Tibial artery (tissue), 4 donors: ENCODE measurements around the gene POTED.
"Not testable (repeated sequence)": the region's sequence is repeated elsewhere in the genome, so short reads cannot be mapped to it uniquely, and the experiment has no call there.

Source experiments
- DNase-seq, 2 donors: peaks; one replicate each; pipeline ENCODE4 v3.0.0-alpha.2; 2019
- H3K27ac ChIP-seq, 2 donors: fragments of 200-600 bp; sonication (generic) in 1 of 2; 1 replicate in 1 of 2; 2 replicates in 1 of 2; pipeline ENCODE4 v1.5.1; 2018 to 2019; ENCODE audit warnings: mild to moderate bottlenecking in 1 of 2
- H3K27me3 ChIP-seq, 2 donors: fragments of 200-600 bp; sonication (generic) in 1 of 2; one replicate each; pipeline versions ENCODE4 v1.5.1 to v1.6.0; 2016 to 2019
- H3K36me3 ChIP-seq, 3 donors: fragments of 200-600 bp; sonication (generic) in 2 of 3; one replicate each; pipeline ENCODE4 v1.5.1; 2016 to 2019; ENCODE audit warnings: mild to moderate bottlenecking in 2 of 3
- H3K4me1 ChIP-seq, 4 donors: fragments of 200-600 bp; sonication (generic) in 2 of 4; 1 replicate in 3 of 4; 2 replicates in 1 of 4; pipeline ENCODE4 v1.5.1; 2016 to 2019
- H3K4me3 ChIP-seq, 2 donors: fragments of 200-600 bp; sonication (generic) in 1 of 2; 1 replicate in 1 of 2; 2 replicates in 1 of 2; pipeline ENCODE4 v1.5.1; 2018 to 2019; ENCODE audit warnings: mild to moderate bottlenecking in 2 of 2
- H3K9me3 ChIP-seq, 3 donors: fragments of 200-600 bp; sonication (generic) in 1 of 3; one replicate each; pipeline ENCODE4 v1.5.1; 2016 to 2019
- intact Hi-C: fragments of 100-400 bp; cut with DNase I; formaldehyde crosslinking; loops from one replicate; pipeline ENCODE4 v1.15.0; 2023; ENCODE audit warnings: low total_unique reads

The POTED gene

DNA sequence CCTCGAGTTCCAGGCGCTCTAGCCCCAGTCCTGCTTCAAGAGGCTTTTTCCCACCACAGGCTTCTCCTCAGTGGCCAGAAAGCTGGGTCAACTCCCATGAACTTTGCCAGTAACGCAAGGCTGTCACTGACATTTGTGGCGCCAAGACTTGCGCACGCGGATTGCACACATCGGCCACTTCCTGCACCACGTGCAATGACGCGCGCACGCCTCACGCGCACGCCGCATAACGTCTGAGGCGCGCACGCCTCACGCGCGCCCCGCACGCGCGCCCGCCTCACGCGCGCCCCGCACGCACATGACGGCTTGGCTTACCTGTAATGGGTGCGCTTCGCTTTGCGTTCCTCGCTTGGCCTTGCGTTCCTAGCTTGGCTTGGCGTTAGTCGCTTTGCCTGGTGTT lies at the start of gene POTED:
POTED (plus strand) TSS at position 301 of the 400 bp plus-strand sequence. CDS start 452 bp downstream, outside the sequence.
- H3K27me3 ChIP-seq, H3K4me3 ChIP-seq, H3K27ac ChIP-seq, H3K36me3 ChIP-seq, H3K4me1 ChIP-seq, DNase-seq, intact Hi-C loops, H3K9me3 ChIP-seq: not testable (repeated sequence)

DNA sequence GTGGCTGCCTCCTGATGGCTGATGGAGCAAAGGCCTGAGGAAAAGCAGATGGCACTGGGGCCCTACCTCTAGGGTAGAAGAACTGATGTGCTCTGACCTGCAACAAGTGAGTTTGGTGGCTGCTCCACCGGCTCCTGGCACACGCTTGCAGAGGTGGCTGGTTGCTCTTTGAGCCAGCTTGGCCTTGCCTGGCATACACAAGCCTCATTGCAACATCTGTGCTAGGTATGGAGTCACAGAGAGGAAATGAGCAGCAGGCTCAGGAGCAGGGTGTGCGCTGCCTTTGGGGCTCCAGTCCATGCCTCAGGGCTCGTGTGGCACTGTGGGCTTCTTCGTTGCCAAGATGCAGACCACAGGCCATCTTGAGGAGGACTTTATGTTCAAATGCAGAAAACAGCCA lies 40.5 kb downstream of the POTED start:
- H3K27ac ChIP-seq, H3K27me3 ChIP-seq, H3K4me3 ChIP-seq, H3K9me3 ChIP-seq, intact Hi-C loops, H3K4me1 ChIP-seq, DNase-seq, H3K36me3 ChIP-seq: not testable (repeated sequence)

DNA sequence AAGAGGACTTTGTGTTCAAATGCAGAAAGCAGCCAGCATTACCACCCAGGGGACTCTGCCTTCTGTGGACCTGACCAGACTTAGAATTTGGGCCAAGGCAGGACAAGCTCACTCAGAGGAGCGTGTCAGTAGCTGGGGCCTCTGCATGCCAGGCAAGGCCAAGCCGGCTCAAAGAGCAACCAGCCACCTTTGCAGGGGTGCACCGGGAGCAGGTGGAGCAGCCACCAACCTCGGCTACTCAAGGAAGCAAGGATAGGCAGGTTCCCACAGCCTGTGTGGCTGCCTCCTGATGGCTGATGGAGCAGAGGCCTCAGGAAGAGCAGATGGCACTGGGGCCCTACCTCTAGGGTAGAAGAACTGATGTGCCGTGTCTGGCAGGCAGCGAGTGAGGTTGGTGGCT lies 42.2 kb downstream of the POTED start:
- H3K4me3 ChIP-seq, DNase-seq, H3K9me3 ChIP-seq, H3K27ac ChIP-seq, intact Hi-C loops, H3K27me3 ChIP-seq, H3K36me3 ChIP-seq, H3K4me1 ChIP-seq: not testable (repeated sequence)
